RWPE2 (cell line): ENCODE measurements around the gene FGD5.

ENCODE experiments used
- ATAC-seq: fragments of 200-7000 bp; cut with Tn5 transposase; 3 replicates; pipeline ENCODE4 v1.9.1; 2021; ENCODE audit warnings: low read depth
- DNase-seq: peaks from one replicate; pipeline ENCODE4 v3.0.0-alpha.2; 2020; ENCODE audit warnings: low spot score
- H3K27ac ChIP-seq: fragments of 450-650 bp; 2 replicates; pipeline ENCODE4 v1.5.1; 2017; ENCODE audit warnings: mild to moderate bottlenecking; ENCODE audit not compliant: poor library complexity, severe bottlenecking
- H3K27me3 ChIP-seq: fragments of 250-450 bp; sonication (Bioruptor Pico); 2 replicates; pipeline ENCODE4 v1.5.1; 2021; ENCODE audit warnings: mild to moderate bottlenecking, moderate library complexity; ENCODE audit not compliant: insufficient read depth, poor library complexity, severe bottlenecking
- H3K36me3 ChIP-seq: fragments of 250-450 bp; sonication (Bioruptor Pico); 2 replicates; pipeline ENCODE4 v1.5.1; 2020; ENCODE audit warnings: low read depth, mild to moderate bottlenecking, moderate library complexity
- H3K4me1 ChIP-seq: fragments of 250-450 bp; sonication (Bioruptor Pico); 2 replicates; pipeline ENCODE4 v1.5.1; 2021; ENCODE audit warnings: mild to moderate bottlenecking, moderate library complexity; ENCODE audit not compliant: insufficient read depth, poor library complexity, severe bottlenecking
- H3K4me3 ChIP-seq: fragments of 250-450 bp; sonication (Bioruptor Pico); 2 replicates; pipeline ENCODE4 v1.5.1; 2021; ENCODE audit warnings: mild to moderate bottlenecking, moderate library complexity; ENCODE audit not compliant: severe bottlenecking
- H3K9me3 ChIP-seq: fragments of 250-450 bp; sonication (Bioruptor Pico); 2 replicates; pipeline ENCODE4 v1.5.1; 2021; ENCODE audit warnings: mild to moderate bottlenecking, moderate library complexity; ENCODE audit not compliant: severe bottlenecking
- TF ChIP-seq, protein P1 (sequence below): fragments of 450-650 bp; IDR thresholded peaks from one replicate; pipeline ENCODE4 v1.5.1; 2017; ENCODE audit warnings: mild to moderate bottlenecking, moderate library complexity; ENCODE audit not compliant: poor library complexity, severe bottlenecking

FGD5 gene

DNA sequence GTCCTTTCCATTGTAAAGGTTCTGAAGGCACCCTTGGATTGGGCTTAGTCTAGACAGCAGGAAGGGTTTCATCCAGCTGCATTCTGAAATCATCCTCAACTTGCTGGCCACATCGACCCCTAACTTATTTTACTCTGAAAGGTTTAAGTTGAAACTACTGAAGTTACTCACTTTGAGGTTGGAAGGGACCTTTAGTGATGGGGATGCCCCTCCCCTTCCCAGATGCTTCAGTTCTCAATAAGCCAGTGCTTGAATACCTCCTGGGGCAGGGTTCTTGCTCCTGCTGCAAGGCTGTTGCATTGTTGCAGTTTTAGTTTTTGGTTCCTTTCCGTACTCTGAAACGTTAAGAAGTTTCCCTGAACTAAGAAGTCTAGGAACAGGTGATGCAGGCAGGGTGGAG is 26.4 kb downstream of the FGD5 start:
- no peaks in the 10 kb centered on the region for H3K4me1 ChIP-seq
- TF ChIP-seq, protein P1, sequence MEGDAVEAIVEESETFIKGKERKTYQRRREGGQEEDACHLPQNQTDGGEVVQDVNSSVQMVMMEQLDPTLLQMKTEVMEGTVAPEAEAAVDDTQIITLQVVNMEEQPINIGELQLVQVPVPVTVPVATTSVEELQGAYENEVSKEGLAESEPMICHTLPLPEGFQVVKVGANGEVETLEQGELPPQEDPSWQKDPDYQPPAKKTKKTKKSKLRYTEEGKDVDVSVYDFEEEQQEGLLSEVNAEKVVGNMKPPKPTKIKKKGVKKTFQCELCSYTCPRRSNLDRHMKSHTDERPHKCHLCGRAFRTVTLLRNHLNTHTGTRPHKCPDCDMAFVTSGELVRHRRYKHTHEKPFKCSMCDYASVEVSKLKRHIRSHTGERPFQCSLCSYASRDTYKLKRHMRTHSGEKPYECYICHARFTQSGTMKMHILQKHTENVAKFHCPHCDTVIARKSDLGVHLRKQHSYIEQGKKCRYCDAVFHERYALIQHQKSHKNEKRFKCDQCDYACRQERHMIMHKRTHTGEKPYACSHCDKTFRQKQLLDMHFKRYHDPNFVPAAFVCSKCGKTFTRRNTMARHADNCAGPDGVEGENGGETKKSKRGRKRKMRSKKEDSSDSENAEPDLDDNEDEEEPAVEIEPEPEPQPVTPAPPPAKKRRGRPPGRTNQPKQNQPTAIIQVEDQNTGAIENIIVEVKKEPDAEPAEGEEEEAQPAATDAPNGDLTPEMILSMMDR = no peak

DNA sequence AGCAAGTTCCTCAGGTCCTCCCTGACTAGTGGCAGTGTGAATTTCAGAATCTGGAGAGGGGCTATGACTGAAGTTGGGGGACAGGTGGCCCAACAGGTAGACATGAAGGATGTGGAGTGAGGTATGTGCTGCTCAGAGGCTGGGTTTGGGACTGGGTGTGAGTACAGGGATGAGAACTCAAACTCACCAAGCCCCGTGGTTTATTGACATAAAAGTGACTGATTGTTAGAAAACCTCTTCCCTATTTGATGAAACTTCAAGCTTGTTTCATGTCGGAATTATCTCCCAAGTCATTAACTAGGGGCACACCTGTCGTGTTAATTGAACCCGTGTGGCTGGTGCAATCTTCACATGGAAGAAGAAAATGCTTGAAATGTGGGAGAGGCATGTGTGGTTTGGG is 27.1 kb downstream of the FGD5 start:
- Histone ChIP-seq H3K27ac (no peak overlapping the region), H3K27me3 (peaks cover 12% of the 10 kb centered on the region), H3K4me1 (no peaks in the 10 kb centered on the region), H3K36me3 (no peaks in the 10 kb centered on the region), H3K4me3 (no peak overlapping the region), H3K9me3 (no peaks in the 10 kb centered on the region)
- TF ChIP-seq, protein P1 = no peak
- DNase-seq (no peak), ATAC-seq (no peak)

More for the DNA sequence above, 26.4 kb downstream of the FGD5 start:
- Histone ChIP-seq H3K27ac (no peak overlapping the region), H3K27me3 (peaks cover 16% of the 10 kb centered on the region), H3K9me3 (no peaks in the 10 kb centered on the region), H3K4me3 (no peak overlapping the region), H3K36me3 (no peaks in the 10 kb centered on the region)
- no peak for DNase-seq
- ATAC-seq = no peak

DNA sequence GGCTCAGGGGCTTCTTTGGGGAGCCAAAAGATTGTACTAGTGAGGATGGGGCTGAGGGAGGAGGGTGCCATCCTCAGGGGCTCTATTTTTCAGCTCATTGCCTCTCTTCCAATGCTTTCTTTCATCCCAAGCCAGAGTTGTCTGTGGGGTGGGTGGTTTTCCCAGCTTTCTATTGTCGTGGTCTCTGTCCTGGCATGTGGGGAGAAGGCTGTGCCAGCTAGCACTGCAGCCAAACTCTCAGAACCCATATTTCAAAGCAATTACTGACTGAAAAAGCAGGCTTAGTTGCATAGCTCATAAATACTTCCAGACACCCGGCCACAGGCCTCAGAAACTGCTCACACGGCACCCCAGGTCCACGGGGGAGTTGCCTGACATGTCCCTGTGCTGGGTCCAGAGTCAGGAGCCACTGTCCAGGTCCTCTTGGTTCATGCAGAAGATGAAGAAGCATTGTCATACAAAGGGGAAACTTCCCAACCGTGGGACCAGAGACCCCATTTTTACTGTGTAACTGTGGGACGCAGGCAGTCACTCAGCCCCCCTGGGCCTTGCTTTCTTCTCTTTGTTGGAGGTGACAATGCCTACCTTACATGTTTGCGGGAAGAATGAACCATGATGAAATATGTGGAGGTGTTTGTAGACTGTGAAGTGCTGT is 27.6 kb downstream of the FGD5 start:
- Histone ChIP-seq H3K27me3 (peaks cover 12% of the 10 kb centered on the region), H3K4me3 (no peak overlapping the region), H3K4me1 (no peaks in the 10 kb centered on the region), H3K9me3 (no peaks in the 10 kb centered on the region), H3K27ac (no peak overlapping the region), H3K36me3 (no peaks in the 10 kb centered on the region)
- TF ChIP-seq, protein P1 = no peak
- DNase-seq (no peak), ATAC-seq (no peak)

DNA sequence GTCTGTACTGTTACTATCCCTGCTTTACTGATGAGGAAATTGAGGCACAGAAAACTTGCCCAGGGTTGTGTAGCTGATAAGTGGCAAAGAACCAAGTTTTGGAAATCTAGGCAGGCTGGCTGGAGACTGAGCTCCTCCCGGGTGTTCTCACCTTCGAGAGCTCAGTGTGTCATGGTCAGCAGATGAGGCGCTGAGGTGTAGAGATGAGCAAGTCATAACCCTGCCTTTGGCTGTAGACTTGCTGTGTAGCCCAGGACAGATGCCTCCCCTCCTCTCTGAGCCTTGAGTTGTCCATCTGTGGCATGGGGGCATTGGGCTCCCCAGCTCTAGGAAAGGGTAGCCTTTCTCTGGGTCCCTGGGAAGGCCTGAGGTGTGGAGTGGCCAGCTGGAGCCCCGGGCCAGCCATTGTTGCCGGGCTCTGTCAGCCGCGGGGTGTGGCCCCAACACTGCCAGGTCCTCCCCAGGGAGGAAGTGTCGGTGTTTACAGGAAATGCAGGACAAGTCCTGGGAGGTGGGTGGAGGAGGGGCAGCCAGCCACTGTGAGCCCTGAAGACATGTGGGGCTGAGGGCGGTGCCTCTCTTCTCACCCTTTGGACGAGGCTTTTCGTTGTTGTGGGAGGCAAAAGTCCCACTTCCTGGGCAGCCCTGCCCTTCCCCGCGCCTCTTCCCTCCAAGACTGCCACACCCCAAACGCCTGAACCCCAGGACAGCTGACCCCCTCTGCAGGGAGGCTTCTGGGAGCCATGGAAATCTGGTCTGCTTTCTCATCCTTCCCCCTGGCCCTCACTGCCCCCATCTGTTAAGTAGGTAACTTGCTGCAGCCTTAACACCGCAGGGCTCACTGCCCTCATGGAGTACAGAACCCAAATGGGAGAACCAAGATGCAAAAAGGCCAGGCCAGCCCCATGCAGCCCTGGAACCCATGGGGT is 29.1 kb downstream of the FGD5 start:
- Histone ChIP-seq H3K27ac (no peak overlapping the region), H3K9me3 (no peaks in the 10 kb centered on the region), H3K36me3 (no peaks in the 10 kb centered on the region), H3K27me3 (peaks cover 12% of the 10 kb centered on the region), H3K4me1 (no peaks in the 10 kb centered on the region), H3K4me3 (no peak overlapping the region)
- no peak for DNase-seq
- peak; percentile 36; the same call in 1 of the 3 replicates for ATAC-seq
- TF ChIP-seq, protein P1 = no peak
